Measurements from ENCODE around the gene KLHDC7B. TPM values are rescaled to one million over a fixed set of nuclear protein-coding genes. Genes with fewer than 3 reads are reported as not detected.
A peak's percentile ranks its signal among the peaks of the same experiment; 100 is the strongest.

The KLHDC7B gene
- total and polyA plus RNA-seq, 2 of the 13 experiments (the other 11 are each of a cell fraction or from before 2014, with no cell fraction given) = 0.11 TPM; not detected in 1

- TF ChIP-seq CERS6 (CRISPR knock-in tag; IDR thresholded peaks at IDR 0.05) (no peak), SRSF9 (IDR thresholded peaks at IDR 0.05; ENCODE audit: borderline replicate concordance, insufficient read depth, low read depth, low read length, poor library complexity, severe bottlenecking) (no peak), RFXANK (CRISPR knock-in tag; IDR thresholded peaks at IDR 0.05) (no peak), FOSL1 (CRISPR knock-in tag; IDR thresholded peaks at IDR 0.05; ENCODE audit: borderline replicate concordance) (no peak), MXD1 (CRISPR knock-in tag; IDR thresholded peaks at IDR 0.05) (no peak), SNRNP70 (IDR thresholded peaks at IDR 0.05; ENCODE audit: low read depth, low read length) (no peak), RBM22 (optimal IDR thresholded peaks at IDR 0.05; ENCODE audit: low read length) (no peak), GPBP1L1 (CRISPR knock-in tag; IDR thresholded peaks at IDR 0.05) (no peak), RXRA (CRISPR knock-in tag; IDR thresholded peaks at IDR 0.05) (no peak), NRL (CRISPR knock-in tag; IDR thresholded peaks at IDR 0.05; ENCODE audit: borderline replicate concordance) (peak; percentile 28; the same call in 1 of the 2 replicates), NR2C2 (CRISPR knock-in tag; IDR thresholded peaks at IDR 0.05; ENCODE audit: borderline replicate concordance) (0 out of 2 replicates have a peak, but pooled peaks have one; percentile 1), ZNF557 (CRISPR knock-in tag; IDR thresholded peaks at IDR 0.05) (no peak), ZNF788 (CRISPR knock-in tag; IDR thresholded peaks at IDR 0.05; ENCODE audit: borderline replicate concordance) (0 out of 2 replicates have a peak, but pooled peaks have one; percentile 30), ZBTB37 (CRISPR knock-in tag; IDR thresholded peaks at IDR 0.05) (no peak), ONECUT2 (CRISPR knock-in tag; IDR thresholded peaks at IDR 0.05) (no peak), NFYB (CRISPR knock-in tag; IDR thresholded peaks at IDR 0.05) (0 out of 2 replicates have a peak, but pooled peaks have one; percentile 17), MLLT10 (CRISPR knock-in tag; IDR thresholded peaks at IDR 0.05) (no peak), POLR2AphosphoS5 (IDR thresholded peaks at IDR 0.05; ENCODE audit: low read depth, low read length) (peak; percentile 52), ZHX2 (IDR thresholded peaks at IDR 0.05; ENCODE audit: low read depth) (no peak), ZHX2 (CRISPR knock-in tag; IDR thresholded peaks at IDR 0.05; ENCODE audit: borderline replicate concordance) (no peak)
These were observed 38.2 kb upstream of the KLHDC7B start, which contains the start of gene LMF2 (continued) for GRCh38 chr22:50507421-50507990.
